ENCODE measurements around the gene TNRC18. TPM values are rescaled to one million over a fixed set of nuclear protein-coding genes. Genes with fewer than 3 reads are reported as not detected.

TNRC18 gene
- polyA plus RNA-seq, 3 donors: 0.64 to 49.9 (median 0.70) TPM

- Histone ChIP-seq H3K9me3 (replicated peaks in 1 of 2; ENCODE audit: control insufficient read depth in 1 of 2, insufficient read depth in 1 of 2, low read length in 2 of 2) (no peaks in the 10 kb centered on the region), H3K4me1 (ENCODE audit: control insufficient read depth in 1 of 2, insufficient read depth in 2 of 2, low read length in 2 of 2) (no peaks in the 10 kb centered on the region), H3K27me3 (ENCODE audit: control insufficient read depth in 2 of 2, insufficient read depth in 2 of 2, low read length in 2 of 2) (no peaks in the 10 kb centered on the region), H2AFZ (ENCODE audit: insufficient read depth, low read depth, low read length, poor library complexity, severe bottlenecking) (no peak overlapping the region), H3K27ac (ENCODE audit: low read depth in 1 of 2, low read length in 2 of 2) (peak overlapping the region in 1 of 2 donors; percentile 23), H3K36me3 (replicated peaks in 1 of 2; ENCODE audit: control insufficient read depth in 1 of 2, insufficient read depth in 2 of 2, low read length in 2 of 2) (peaks cover 49 to 81% of the 10 kb centered on the region in 2 donors), H4K20me1 (ENCODE audit: insufficient read depth, low read length) (peaks cover 100% of the 10 kb centered on the region), H3K4me3 (replicated peaks in 1 of 3; ENCODE audit: low read depth in 2 of 3, low read length in 3 of 3) (no peak overlapping the region), H3K4me2 (replicated peaks; ENCODE audit: extremely low read depth, low read length, poor library complexity, severe bottlenecking) (no peak overlapping the region), H3K9ac (ENCODE audit: insufficient read depth, low read length, poor library complexity, severe bottlenecking) (peak overlapping the region; percentile 8), H3K79me2 (ENCODE audit: insufficient read depth, low read length) (peaks cover 98% of the 10 kb centered on the region)
- no peak for TF ChIP-seq CTCF (IDR thresholded peaks at IDR 0.05)
- H3K4me1 Mint-ChIP-seq: peaks cover 22% of the 10 kb centered on the region
- peak overlapping the region in 2 of 7 donors; percentile 53 to 84 for H3K27ac Mint-ChIP-seq
- intact Hi-C loops (cut with micrococcal nuclease): no loop called here
- 87% methylated on average over 19 of the region's 20 CpGs for WGBS (ENCODE audit: insufficient coverage)
- H3K9me3 Mint-ChIP-seq: no peaks in the 10 kb centered on the region
- peaks cover 22 to 77% of the 10 kb centered on the region in 2 donors for H3K36me3 Mint-ChIP-seq
- H3K27me3 Mint-ChIP-seq (ENCODE audit: low read depth in 3 of 3): peaks cover 0 to 2% (median 0%) of the 10 kb centered on the region in 3 donors
- no peak overlapping the region for H3K4me3 Mint-ChIP-seq
- no peak for DNase-seq
These were observed 43.1 kb downstream of the TNRC18 start for GRCh38 chr7:5380350-5381070.

GRCh38 chr7:5379546-5379945 lies 44.1 kb downstream of the TNRC18 start:
- no peak overlapping the region for H3K4me2 ChIP-seq (replicated peaks; ENCODE audit: extremely low read depth, low read length, poor library complexity, severe bottlenecking)
- peaks cover 100% of the 10 kb centered on the region for H4K20me1 ChIP-seq (ENCODE audit: insufficient read depth, low read length)
- no peak overlapping the region for H2AFZ ChIP-seq (ENCODE audit: insufficient read depth, low read depth, low read length, poor library complexity, severe bottlenecking)
- no peaks in the 10 kb centered on the region for H3K27me3 ChIP-seq (ENCODE audit: control insufficient read depth in 2 of 2, insufficient read depth in 2 of 2, low read length in 2 of 2)
- 85% methylated on average over 11 of the region's 17 CpGs for WGBS (ENCODE audit: insufficient coverage)
- peaks cover 51 to 85% of the 10 kb centered on the region in 2 donors for H3K36me3 ChIP-seq (replicated peaks in 1 of 2; ENCODE audit: control insufficient read depth in 1 of 2, insufficient read depth in 2 of 2, low read length in 2 of 2)
- no peak for TF ChIP-seq CTCF (IDR thresholded peaks at IDR 0.05)
- no peak overlapping the region for H3K9ac ChIP-seq (ENCODE audit: insufficient read depth, low read length, poor library complexity, severe bottlenecking)
- no peaks in the 10 kb centered on the region for H3K9me3 ChIP-seq (replicated peaks in 1 of 2; ENCODE audit: control insufficient read depth in 1 of 2, insufficient read depth in 1 of 2, low read length in 2 of 2)
- H3K4me1 ChIP-seq (ENCODE audit: control insufficient read depth in 1 of 2, insufficient read depth in 2 of 2, low read length in 2 of 2): no peaks in the 10 kb centered on the region
- no peak overlapping the region for H3K4me3 ChIP-seq (replicated peaks in 1 of 3; ENCODE audit: low read depth in 2 of 3, low read length in 3 of 3)
- H3K79me2 ChIP-seq (ENCODE audit: insufficient read depth, low read length): peaks cover 98% of the 10 kb centered on the region
- no peak for DNase-seq
- no peak overlapping the region for H3K27ac ChIP-seq (ENCODE audit: low read depth in 1 of 2, low read length in 2 of 2)
- H3K4me1 Mint-ChIP-seq: peaks cover 18% of the 10 kb centered on the region
- no peak overlapping the region for H3K4me3 Mint-ChIP-seq
- peaks cover 23 to 79% of the 10 kb centered on the region in 2 donors for H3K36me3 Mint-ChIP-seq
- peaks cover 0 to 2% (median 0%) of the 10 kb centered on the region in 3 donors for H3K27me3 Mint-ChIP-seq (ENCODE audit: low read depth in 3 of 3)
- peak overlapping the region in 1 of 7 donors; percentile 61 for H3K27ac Mint-ChIP-seq
- intact Hi-C loops (cut with micrococcal nuclease): no loop called here
- H3K9me3 Mint-ChIP-seq: no peaks in the 10 kb centered on the region

All from CD14-positive monocyte (primary cell).